Inflammatory macrophage treated with lipopolysaccharide for 1 hour (primary cell): Measurements from ENCODE around the gene PPM1F.
A peak's percentile ranks its signal among the peaks of the same experiment; 100 is the strongest.

Source experiments
- DNase-seq, 2 donors: peaks; one replicate each; pipeline ENCODE4 v3.0.0-alpha.2; 2020 to 2022

Gene PPM1F

GRCh38 chr22:21975854-21976345 is 23.3 kb upstream of the PPM1F start:
- no peak for DNase-seq

DNA sequence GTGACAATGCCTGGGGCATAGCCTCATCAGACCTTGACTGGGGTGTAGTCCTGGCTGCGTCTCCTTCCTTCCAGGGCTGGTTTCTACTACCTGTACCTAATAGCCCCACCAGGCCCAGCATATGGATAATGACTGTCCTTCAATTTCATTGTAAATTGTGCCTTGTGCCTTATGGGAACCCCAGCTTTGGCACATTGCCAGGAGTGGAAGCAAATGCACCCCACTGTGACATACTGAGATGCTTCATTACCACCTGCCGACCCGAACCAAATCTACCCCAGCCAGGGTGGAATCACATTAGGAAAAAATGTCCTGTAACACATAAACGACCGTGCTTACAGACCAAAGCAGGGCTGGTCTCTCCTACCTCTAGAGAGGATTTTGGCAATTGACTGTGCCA is 22.6 kb upstream of the PPM1F start:
- no peak for DNase-seq

GRCh38 chr22:21974058-21974649 is 21.5 kb upstream of the PPM1F start:
- no peak for DNase-seq

DNA sequence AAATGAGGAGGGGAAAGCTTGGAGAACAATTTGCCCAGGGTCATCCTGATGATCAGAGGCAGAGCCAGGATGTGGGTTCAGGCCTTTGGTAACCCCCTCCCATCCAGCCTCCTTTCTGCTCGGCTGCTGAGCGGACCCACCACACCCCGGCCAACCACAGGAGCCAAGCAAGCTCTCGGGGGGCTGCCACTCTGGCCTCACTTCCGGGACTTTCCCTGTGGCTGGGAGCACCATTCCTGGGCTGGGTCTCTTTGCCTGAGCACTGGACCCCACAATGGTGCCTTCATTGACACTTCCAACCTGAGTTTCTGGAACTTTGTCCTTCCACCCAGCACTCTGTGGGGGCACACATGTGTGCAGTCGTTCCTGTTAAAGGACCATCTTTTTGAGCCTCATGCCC is 20.2 kb upstream of the PPM1F start:
- DNase-seq: no peak

DNA sequence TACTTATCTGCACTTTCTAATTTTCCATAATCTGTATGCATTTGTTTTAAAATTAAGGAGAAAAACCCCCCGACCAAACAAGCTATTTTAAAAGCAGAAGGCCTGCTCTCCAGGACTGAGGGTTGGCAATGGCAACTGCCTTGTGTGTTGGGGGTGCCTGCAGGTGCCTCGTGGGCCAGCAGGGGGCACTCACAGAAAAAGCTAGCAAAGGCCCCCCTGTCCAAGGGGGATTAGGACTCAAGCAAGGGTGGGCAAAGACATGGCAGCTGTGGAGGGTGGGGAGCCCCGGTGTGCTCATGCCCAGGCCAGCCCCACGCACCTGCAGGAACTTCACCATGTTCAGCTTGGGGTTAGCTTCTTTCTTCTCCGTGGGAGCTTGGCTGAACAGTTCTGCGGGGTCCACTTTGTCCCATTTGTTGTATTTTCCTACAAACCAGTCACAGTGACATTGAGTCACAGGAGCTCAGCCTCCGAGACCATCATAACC is 19.7 kb upstream of the PPM1F start:
- DNase-seq: peak; percentile 9 to 55

- no peak for DNase-seq
Observed at GRCh38 chr22:21971858-21972275, 19.2 kb upstream of the PPM1F start.

DNA sequence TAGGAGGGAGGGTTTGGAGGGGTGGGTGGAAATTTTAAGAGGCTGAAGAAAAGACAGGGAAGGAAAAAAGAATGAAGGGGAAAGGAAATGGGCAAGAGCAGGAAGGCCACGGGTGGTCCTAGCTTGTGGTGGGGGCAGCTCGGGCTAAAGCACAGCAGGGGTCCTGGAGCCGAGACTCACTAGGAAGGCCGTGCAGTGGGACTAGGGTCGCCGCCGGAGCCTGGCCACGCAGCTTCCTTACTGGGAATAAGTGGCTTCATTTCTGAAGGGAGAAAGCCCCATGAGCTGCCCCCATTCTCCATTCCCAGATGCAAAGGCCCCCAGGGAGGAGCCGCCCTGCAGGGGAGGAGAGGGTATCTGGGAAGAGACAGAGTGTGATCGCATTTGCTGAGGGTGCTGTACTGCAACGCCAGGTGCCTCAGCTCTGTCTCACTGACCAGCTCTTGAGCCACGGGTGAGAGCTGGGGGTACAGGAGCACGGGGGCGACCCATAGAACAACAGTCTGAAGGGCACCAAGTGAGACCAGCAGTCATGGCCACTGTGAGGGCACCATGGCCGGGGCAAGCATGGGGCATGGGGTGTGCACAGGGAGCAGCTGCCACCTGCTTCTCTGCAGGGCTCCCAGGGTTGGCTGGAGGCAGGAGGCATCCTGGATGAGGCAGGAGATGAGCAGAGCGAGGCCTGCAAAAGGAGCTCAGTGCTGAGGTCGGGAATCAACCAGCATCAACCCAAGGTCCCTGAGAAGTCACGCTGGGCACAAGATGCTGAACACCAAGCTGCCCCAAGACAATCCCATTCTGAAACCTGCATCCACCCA is 18.4 kb upstream of the PPM1F start:
- DNase-seq: no peak

DNA sequence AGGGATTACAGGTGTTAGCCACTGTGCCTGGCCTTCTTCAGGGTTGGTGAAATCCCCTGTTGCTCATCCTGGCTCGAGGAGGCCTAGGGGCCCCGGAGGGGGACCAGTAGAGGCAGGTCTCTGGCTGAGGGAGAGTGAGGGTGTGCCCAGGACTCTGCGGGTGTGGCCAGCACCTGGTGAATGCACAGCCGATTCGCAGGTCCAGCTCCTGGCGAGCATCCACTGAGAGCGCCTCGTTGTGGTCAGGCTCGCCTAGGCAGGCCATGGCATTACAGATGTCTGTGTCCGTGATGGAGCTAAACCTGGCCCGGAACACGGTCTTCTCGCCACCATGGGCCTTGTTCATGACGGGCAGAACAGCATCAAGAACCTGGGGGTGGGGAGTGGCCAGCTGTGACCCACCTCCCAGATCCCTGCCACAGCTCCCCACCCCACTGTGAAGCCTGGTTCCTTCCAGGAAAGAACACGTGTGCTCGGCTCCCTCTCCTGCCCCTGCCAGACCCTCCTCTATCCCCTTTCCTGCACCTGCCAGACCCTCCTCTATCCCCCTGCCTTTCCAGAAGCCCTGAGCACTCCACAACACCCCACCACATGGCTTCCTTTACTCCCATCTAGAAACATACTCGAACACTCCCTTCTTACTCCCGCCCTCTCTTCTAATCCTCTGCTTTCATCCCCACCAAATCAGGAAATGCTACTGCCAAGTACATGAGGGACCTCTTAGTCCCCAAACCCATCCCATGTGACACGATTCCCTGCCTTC is 17.6 kb upstream of the PPM1F start:
- no peak for DNase-seq

DNA sequence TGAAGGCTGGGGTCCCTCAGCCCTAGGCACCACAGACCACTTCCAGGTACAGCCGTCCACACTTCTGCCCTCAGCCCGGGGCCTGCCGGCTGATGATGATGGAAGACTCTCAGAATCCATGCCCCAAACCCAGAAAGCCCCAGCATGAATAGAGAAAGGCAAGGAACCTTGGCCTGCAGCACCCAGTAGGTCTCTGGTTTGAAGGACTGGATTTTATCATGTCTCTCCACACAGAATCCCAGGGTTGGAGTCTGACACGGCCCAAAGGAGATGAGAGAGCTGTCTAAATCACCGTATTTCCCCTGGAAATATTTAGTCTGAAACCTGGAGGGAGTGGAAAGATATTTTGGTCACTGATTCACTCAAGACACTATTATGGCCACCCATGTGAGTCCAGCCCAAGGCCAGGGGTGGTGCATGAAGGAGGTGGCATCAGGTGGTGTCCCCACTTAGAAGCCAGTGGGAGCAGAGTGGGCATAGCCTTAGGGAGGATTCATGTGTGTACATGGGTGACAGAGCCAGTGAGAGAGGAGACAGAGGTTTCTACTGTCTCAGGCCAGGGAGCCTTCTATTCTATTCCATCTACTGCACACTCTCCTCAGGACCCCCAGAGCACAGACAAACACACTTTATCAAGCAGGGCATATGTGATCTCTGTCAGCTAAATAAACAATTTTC is 15.9 kb upstream of the PPM1F start:
- no peak for DNase-seq

GRCh38 chr22:21967693-21968271 is 15.1 kb upstream of the PPM1F start:
- DNase-seq: no peak

DNA sequence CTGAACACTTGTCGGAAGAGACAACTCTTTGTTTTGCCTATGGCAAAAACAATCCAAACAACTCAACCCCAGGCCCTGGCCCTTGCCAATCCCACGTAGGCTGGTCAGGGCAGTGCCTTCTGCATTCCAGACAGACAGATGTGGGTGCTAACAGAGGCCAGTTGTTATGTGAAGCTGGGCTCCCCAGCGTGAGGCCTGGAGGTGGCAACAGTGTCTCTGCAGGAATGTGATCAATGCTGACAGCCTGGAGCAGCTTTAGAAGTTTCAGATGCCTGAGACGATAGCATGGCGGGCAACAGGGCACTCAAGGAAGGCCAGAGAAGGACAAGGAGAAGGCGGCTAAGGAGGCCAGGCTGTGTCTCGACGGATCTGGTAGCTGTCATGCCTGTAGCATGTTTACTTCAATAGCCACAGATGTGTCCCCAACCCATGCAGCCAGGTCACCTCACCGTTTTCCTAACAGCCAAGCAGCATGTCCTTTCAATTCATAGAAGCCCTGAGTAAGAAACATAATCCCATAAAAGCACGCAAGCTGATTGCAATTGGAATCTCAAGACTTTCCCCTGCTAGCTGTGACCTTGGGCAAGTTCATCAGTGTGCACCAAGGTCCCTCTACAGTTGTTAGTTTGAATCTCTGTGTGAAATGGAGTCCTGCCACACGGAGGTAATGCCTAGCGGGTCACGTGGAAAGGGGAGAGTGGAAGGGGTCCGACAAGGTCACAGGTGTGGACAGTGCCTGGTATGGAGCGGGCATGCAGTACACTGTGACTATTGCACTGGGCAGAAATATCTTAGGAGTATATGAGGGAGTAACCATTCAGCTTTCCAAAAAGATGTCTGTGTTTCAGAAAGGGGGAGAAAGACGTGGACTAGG is 14.2 kb upstream of the PPM1F start:
- DNase-seq: no peak

DNA sequence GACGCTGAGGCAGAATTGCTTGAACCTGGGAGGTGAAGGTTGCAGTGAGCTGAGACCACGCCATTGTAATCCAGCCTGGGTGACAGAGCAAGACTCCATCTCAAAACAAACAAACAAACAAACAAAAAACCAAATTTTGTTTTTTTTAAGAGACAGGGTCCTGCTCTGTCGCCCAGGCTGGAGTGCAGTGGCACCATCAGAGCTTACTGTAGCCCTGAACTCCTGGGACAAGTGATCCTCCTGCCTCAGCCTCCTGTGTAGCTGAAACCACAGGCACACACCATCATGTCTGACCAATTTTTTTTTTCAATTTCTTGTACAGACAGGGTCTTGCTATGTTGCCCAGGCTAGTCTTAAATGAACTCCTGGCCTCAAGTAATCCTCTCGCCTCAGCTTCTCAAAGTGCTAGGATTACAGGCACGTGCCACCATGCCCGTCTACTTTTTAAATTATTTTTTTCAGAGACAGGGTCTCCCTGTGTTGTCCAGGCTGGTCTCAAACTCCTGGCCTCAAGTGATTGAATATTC is 13.2 kb upstream of the PPM1F start:
- no peak for DNase-seq

- DNase-seq: no peak
Observed at GRCh38 chr22:21964918-21965484, 12.4 kb upstream of the PPM1F start.

GRCh38 chr22:21964234-21964633 is 11.6 kb upstream of the PPM1F start:
- DNase-seq: no peak

- no peak for DNase-seq
Observed at GRCh38 chr22:21963790-21964211, 11.2 kb upstream of the PPM1F start.

DNA sequence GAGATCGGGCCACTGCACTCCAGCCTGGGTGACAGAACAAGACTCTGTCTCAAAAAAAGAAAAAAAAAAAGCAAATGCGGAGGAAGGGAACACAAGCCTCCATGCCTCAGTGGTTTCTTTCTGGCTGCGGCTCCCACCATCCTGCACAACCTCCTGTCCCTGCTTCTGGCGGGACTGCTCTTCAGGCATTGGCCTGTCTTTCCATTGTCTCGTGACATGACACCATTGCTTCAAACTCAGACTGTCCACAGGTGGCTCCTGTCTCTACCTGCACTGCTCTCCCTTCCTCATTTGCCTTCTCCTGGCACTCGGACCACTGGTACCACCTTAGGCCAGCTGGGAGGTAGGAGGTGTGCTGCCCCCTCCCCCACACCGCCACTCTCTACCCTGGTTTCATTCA is 10.6 kb upstream of the PPM1F start:
- DNase-seq: no peak

- no peak for DNase-seq
Observed at GRCh38 chr22:21962655-21962949, 10.0 kb upstream of the PPM1F start.

DNA sequence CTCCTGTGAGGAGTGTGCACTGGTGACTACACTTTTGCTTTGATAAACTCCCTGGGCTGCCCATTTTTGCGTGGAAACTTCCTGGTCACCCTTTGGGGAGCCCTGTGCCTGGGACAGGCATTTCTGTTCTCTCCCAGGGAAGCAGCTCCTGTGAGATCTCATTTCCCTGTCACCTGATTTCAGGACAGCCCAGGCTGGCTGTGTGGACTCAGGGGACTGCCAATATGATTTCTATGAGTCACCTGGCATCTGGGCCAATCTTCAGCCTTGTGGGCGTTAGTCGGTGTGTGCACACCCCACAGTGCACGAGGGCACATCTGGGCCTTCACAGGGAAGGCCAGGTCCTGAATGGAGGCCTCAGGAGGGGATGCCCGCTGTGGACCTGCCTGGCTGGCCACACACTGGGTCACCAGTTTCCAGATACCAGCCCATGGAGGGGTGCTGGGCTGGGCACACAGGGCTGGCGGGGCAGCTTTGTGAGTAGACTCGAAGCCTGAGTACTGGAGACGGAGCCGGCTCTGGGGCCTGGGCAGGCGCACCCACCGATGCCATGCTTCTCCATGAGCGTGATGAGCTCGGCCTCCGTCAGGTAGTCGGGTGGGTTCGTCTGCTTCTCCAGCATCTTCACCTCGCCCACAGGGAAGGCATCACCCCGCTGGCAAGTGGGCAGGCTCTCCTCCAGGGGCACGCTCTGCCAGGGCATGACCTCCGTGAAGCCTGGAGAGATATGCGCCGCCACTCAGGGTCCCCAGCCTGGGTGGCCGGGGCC is 9.4 kb upstream of the PPM1F start:
- no peak for DNase-seq

DNA sequence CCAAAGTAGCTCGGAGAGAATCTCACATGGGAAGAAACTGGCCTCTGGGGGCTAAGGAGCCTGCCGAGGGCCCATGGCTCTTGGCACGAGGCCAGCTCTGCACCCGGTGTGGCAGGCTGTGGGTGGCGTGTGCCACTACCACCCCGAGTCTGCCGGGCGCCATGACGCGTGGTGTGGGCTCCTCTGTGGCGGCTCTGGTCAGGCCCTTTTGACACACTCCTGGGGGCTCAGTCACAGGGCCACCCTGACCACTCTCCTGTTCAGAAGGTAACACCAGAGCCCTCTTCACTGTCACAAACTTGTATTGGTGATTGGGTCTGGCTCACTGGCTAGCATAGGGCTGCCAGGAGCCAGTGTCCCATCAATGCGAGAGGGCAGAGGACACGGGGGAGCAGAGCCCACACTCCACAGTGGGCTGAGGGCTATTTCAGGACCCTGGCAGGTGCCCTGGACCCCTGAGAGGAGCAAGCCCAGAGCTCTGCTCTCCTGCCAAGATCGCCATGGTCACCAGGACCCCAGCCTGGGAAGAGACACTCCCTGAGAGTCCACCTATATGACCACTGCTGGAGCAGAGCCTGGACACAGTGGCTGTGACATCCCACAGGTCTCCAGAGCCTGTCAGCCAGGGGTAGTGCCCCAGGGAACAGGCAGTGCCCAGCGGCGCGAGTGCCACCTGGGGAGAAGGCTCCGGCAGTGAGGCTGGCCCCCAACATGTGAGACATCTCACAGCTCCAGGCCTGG is 8.6 kb upstream of the PPM1F start:
- DNase-seq: no peak
